ENCODE results near the gene CLDN25. TPM values are rescaled to one million over a fixed set of nuclear protein-coding genes. Genes with fewer than 3 reads are reported as not detected.

Gene CLDN25
- total RNA-seq, 3 donors from 2014 or later: not detected

- H3K4me3 ChIP-seq: no peak overlapping the region
- H3K9me3 ChIP-seq: no peaks in the 10 kb centered on the region
- intact Hi-C loops (cut with DNase I, micrococcal nuclease): no loop called here
- TF ChIP-seq CTCF (IDR thresholded peaks at IDR 0.05): no peak
- DNase-seq: no peak
- H3K4me1 ChIP-seq (ENCODE audit: low read depth): no peaks in the 10 kb centered on the region
- H3K36me3 ChIP-seq (ENCODE audit: low read depth): no peaks in the 10 kb centered on the region
- ATAC-seq: no peak
These were observed 37.6 kb downstream of the CLDN25 start for GRCh38 chr11:113817162-113817561.

GRCh38 chr11:113817626-113818025 lies 38.0 kb downstream of the CLDN25 start:
- Histone ChIP-seq H3K36me3 (ENCODE audit: low read depth) (no peaks in the 10 kb centered on the region), H3K4me3 (no peak overlapping the region), H3K9me3 (no peaks in the 10 kb centered on the region), H3K4me1 (ENCODE audit: low read depth) (no peaks in the 10 kb centered on the region)
- intact Hi-C loops (cut with DNase I, micrococcal nuclease): no loop called here
- ATAC-seq: no peak
- TF ChIP-seq CTCF (IDR thresholded peaks at IDR 0.05): no peak
- no peak for DNase-seq

DNA sequence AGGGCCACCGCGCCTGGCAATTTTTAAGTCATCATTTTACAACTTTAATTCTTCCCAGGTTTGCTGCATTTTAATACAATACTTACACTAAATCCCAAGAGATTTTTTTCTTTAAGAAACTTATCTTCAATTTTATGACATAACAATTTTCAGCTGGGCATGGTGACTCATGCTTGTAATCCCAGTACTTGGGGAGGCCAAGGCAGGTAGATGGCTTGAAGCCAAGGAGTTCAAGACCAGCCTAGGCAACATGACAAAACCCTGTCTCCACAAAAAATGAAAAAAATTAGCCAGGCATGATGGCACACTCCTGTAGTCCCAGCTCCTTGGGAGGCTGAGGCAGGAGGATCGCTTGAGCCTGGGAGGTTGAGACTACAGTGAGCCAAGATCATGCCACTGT lies 38.8 kb downstream of the CLDN25 start:
- DNase-seq (no peak), ATAC-seq (no peak)
- intact Hi-C loops (cut with DNase I, micrococcal nuclease): no loop called here
- H3K4me3 ChIP-seq: no peak overlapping the region
- H3K4me1 ChIP-seq (ENCODE audit: low read depth): no peaks in the 10 kb centered on the region
- no peaks in the 10 kb centered on the region for H3K36me3 ChIP-seq (ENCODE audit: low read depth)
- no peaks in the 10 kb centered on the region for H3K9me3 ChIP-seq
- TF ChIP-seq CTCF (IDR thresholded peaks at IDR 0.05): no peak

- DNase-seq: no peak
- ATAC-seq: no peak
- intact Hi-C loops (cut with DNase I, micrococcal nuclease): no loop called here
- Histone ChIP-seq H3K9me3 (no peaks in the 10 kb centered on the region), H3K4me1 (ENCODE audit: low read depth) (no peaks in the 10 kb centered on the region), H3K4me3 (no peak overlapping the region), H3K36me3 (ENCODE audit: low read depth) (no peaks in the 10 kb centered on the region)
- no peak for TF ChIP-seq CTCF (IDR thresholded peaks at IDR 0.05)
These were observed 47.9 kb downstream of the CLDN25 start for GRCh38 chr11:113827477-113827876.

DNA sequence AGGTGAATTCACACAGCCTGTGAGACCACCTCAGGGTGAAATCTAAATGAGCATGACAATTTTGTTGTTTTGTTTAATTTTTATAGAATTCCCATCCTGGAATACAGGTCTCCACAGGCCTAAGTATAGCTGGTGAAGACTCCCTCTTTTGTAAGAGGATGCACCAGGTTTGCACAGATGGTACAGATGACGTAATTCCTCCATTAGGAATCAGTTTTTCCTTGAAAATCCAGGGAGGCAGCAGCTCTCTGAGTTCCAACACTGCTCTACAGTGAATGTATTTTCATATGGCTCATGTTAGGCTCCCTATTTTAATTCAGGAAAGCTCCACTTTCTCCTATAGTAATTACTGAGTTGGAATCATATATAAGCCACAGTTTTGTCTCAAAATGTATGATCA lies 48.6 kb downstream of the CLDN25 start:
- Histone ChIP-seq H3K4me1 (ENCODE audit: low read depth) (no peaks in the 10 kb centered on the region), H3K4me3 (no peak overlapping the region), H3K9me3 (no peaks in the 10 kb centered on the region), H3K36me3 (ENCODE audit: low read depth) (no peaks in the 10 kb centered on the region)
- intact Hi-C loops (cut with DNase I, micrococcal nuclease): no loop called here
- TF ChIP-seq CTCF (IDR thresholded peaks at IDR 0.05): no peak
- DNase-seq (no peak), ATAC-seq (no peak)

DNA sequence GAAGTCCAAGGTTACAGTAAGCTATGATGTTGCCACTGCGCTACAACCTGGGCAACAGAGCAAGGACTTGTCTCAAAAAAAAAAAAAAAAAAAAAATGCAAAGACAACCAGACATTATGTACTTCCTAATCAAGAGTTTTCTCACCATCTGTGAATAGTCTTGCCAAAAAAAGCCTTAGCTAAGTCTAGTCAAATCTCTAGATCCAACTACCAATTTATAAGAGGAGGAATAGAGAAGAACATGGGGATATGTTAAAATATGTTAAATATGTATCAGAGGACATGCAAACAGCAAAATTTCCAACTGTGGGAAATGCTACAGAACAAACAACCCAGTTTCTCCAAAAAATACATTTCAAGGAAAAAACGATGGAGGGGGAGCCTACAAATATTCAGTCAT lies 50.2 kb downstream of the CLDN25 start:
- DNase-seq (no peak), ATAC-seq (no peak)
- Histone ChIP-seq H3K9me3 (no peaks in the 10 kb centered on the region), H3K4me1 (ENCODE audit: low read depth) (no peaks in the 10 kb centered on the region), H3K36me3 (ENCODE audit: low read depth) (no peaks in the 10 kb centered on the region), H3K4me3 (no peak overlapping the region)
- TF ChIP-seq CTCF (IDR thresholded peaks at IDR 0.05): no peak
- intact Hi-C loops (cut with DNase I, micrococcal nuclease): no loop called here

Measured in mucosa of descending colon (tissue), 3 donors.